HG03558 (cell line): ENCODE measurements around the gene CUEDC1.
A peak's percentile ranks its signal among the peaks of the same experiment; 100 is the strongest.

Experiments used
- ATAC-seq: cut with Tn5 transposase; IDR thresholded peaks from one replicate; pipeline ENCODE4 v1.9.1; 2021; ENCODE audit warnings: moderate number of reproducible peaks; ENCODE audit not compliant: unreplicated experiment; ENCODE audit errors: extremely low read depth

Gene CUEDC1

GRCh38 chr17:57919918-57920317, 35.3 kb downstream of the CUEDC1 start:
- no peak for ATAC-seq

- no peak for ATAC-seq
Observed at GRCh38 chr17:57918017-57918895, 37.0 kb downstream of the CUEDC1 start.

DNA sequence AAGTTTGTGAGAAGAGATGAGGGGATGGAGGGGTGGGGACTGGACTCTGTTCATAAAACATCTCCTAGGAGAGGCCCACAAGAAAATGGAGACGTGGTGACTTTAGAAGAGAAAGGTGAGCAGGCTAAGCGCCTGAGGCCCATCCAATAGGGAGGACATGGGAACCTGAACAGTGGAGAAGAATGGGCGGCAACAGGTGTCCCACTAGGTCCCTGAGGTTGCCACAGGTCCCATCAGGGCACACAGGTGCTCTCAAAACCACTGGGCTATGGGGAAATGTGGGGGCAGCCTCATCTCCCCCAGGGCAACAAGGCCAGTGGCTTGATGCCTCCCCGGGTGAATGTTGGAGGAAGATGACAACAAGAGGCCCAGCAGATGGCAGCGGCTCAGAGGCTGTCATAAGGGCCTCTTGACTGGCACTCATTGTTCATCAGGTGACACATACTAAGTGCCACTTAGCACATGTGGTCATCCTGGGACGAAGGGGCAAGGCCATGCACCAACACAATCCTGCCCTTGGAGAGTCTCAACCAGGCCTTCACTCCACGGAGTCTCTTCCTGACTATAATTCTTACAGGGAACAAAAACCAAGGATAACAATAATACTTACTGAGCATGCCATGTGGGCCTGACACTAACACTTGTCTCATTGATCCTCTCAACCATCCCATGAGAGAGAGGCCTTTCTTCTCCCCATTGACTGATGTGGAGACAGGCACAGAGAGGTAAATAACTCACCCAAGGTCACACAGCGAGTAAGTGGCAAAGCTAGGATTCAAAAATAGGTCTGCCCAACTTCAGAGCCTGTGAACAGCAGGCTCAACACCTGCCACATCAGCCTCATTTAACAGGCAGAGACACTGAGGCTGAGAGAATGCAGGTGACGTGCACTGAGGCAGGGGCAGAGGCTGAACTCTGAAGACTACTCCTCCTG, 38.0 kb downstream of the CUEDC1 start:
- no peak for ATAC-seq

GRCh38 chr17:57915985-57916757, 39.0 kb downstream of the CUEDC1 start:
- no peak for ATAC-seq

GRCh38 chr17:57915544-57915943, 39.7 kb downstream of the CUEDC1 start:
- no peak for ATAC-seq

DNA sequence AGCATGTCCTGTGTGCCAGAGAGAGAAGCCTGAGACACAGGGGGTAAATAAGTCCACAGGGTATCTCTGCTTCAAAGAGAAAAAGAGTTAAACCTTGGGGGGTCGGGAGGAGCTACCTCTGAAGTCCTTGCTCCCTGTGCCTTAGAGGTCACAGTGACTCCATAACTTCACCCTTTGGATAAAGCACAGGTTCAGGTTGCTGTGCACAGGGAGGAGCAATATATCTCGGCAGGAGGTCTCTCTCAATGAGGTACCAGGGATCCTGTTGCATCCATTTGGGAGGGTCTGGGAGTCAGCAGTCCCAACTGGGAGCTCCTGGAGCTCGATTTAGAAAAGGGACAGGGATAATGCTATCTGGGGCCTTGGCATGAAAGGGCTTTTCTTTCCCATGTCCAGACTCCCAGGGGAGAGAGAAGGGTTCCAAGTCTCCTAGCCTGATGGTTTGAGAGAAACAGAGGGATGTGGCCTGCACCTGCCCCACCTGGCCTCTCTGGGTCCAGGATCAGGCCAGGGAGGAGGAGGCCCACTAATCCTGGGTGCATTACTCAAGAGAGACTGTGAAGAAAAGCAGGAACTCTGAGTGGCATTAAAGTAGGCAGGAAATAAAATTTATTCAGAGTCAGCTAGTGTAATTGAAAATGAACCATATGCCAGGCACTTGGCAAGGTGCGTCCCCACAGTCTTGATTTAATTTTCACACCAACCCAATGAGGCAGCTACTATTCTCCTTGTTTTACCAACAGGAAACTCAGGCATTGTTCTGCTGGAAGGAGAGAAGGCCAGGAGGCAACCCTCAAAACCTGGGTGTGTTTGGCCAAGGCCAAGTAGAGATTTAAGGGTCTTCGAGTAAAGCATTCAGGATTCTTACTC, 40.7 kb downstream of the CUEDC1 start:
- no peak for ATAC-seq

GRCh38 chr17:57913575-57914272, 41.5 kb downstream of the CUEDC1 start:
- ATAC-seq = no peak

- no peak for ATAC-seq
Observed at GRCh38 chr17:57911834-57912673, 43.2 kb downstream of the CUEDC1 start.

GRCh38 chr17:57910462-57911420, 44.5 kb downstream of the CUEDC1 start:
- no peak for ATAC-seq

DNA sequence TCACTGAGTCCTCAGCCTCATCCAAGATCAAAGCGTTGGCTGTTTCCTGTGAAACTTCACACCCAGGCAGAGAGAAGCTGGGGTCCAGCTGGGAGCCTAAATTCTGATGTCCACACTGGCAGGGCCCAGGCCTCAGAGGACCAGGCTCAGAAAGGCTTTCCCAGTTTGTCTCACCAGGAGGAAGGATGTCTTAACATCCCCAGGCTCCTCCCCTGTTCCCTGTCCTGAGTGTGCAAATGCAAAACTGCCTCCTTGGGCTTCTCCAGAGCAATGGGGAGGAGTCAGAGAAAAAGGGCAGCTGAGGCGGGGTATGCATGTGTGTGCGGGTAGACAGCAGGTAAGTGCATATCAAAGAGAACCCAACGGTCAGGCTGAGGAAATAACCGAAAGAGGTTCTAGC, 45.7 kb downstream of the CUEDC1 start:
- ATAC-seq = no peak

GRCh38 chr17:57908278-57908677, 46.9 kb downstream of the CUEDC1 start:
- ATAC-seq = no peak

DNA sequence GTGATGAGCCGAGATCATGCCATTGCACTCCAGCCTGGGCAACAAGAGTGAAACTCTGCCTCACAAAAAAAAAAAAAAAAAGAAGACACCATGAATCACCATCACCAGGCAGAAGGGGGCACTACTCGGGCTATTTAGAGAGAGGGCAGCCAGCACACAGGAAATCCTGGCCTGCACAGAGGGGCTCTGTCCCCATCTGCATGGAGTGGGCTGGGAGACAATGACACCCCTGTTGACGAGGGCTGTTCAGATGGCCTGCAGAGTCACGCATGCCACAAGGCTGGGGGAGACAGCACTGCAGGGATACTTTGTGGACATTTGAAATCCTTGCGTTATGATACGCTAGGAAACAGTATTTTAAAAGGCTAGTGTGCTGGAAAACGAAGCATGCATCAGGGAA, 48.3 kb downstream of the CUEDC1 start:
- no peak for ATAC-seq

GRCh38 chr17:57905875-57906455, 49.2 kb downstream of the CUEDC1 start:
- no peak for ATAC-seq

GRCh38 chr17:57903961-57904360, 51.3 kb downstream of the CUEDC1 start:
- ATAC-seq = no peak

DNA sequence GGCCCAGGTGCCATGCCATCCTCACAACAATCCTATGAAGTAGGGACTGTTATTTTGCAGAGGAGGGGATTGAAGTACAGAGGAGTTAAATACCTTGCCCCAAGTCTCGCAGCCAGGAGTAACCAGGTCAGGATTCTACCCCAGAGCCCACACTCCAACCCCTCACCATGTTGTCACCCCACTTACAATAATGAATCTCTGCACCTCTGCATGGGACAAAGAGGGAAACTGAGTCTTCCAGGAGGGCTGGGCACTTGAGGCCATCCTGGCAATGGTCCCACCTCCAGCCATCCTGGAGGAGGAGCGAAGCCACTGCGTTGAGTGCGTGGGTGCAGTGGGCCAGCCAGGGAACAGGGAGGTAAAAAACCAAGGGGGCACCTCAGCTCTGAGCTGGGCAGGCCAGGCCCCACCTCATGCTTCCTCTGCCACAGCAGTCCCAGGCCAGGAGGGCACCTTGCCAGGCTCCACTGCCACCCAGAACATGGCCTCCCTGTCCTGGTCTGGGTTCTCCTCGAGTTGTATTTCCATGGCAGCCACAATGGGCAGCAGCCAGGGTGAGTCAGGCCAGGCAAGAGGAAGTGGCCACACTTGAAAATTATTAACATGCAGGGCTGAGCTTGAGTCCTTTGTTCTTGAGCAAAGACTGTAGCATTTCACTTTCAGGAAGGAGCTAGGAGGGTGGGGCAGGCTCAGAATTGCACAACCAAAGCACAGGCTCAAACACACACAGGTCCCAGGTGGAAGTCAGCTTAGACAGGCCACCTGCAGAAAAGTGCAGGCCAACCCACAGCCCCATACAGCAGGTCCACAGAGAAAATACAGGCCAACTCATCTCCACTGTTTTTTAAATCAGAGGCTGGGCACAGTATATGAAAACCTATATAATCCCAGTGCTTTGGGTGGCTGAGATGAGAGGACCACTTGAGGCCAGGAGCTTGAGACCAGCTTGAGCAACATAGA, 52.1 kb downstream of the CUEDC1 start:
- ATAC-seq = peak; percentile 29
